ENCODE data around the gene LHPP. TPM values are rescaled to one million over a fixed set of nuclear protein-coding genes. Genes with fewer than 3 reads are reported as not detected.

LHPP gene
- total RNA-seq, 1 donor from 2014 or later = 6.0 TPM

GRCh38 chr10:124659380-124659779 lies 197.8 kb downstream of the LHPP start:
- H3K36me3 Mint-ChIP-seq (ENCODE audit: unreplicated experiment) = no peaks in the 10 kb centered on the region
- no peak overlapping the region for H3K4me3 Mint-ChIP-seq (ENCODE audit: unreplicated experiment)
- H3K27me3 Mint-ChIP-seq (ENCODE audit: unreplicated experiment) = peaks cover 2% of the 10 kb centered on the region
- H3K9me3 Mint-ChIP-seq (ENCODE audit: unreplicated experiment) = peaks cover 3% of the 10 kb centered on the region
- TF ChIP-seq CTCF (IDR thresholded peaks at IDR 0.05; ENCODE audit: partially characterized antibody, unreplicated experiment) = no peak
- peaks cover 23% of the 10 kb centered on the region for H3K4me1 Mint-ChIP-seq (ENCODE audit: low read depth, unreplicated experiment)
- DNase-seq = no peak
- H3K27ac Mint-ChIP-seq (ENCODE audit: unreplicated experiment) = no peak overlapping the region

GRCh38 chr10:124660404-124661125 lies 198.9 kb downstream of the LHPP start:
- Mint-ChIP-seq H3K9me3 (ENCODE audit: unreplicated experiment) (peaks cover 8% of the 10 kb centered on the region), H3K27me3 (ENCODE audit: unreplicated experiment) (peaks cover 2% of the 10 kb centered on the region), H3K4me1 (ENCODE audit: low read depth, unreplicated experiment) (peaks cover 24% of the 10 kb centered on the region), H3K36me3 (ENCODE audit: unreplicated experiment) (no peaks in the 10 kb centered on the region), H3K27ac (ENCODE audit: unreplicated experiment) (no peak overlapping the region), H3K4me3 (ENCODE audit: unreplicated experiment) (no peak overlapping the region)
- no peak for DNase-seq
- no peak for TF ChIP-seq CTCF (IDR thresholded peaks at IDR 0.05; ENCODE audit: partially characterized antibody, unreplicated experiment)

- DNase-seq = no peak
- Mint-ChIP-seq H3K4me3 (ENCODE audit: unreplicated experiment) (no peak overlapping the region), H3K27ac (ENCODE audit: unreplicated experiment) (no peak overlapping the region), H3K27me3 (ENCODE audit: unreplicated experiment) (peaks cover 2% of the 10 kb centered on the region), H3K36me3 (ENCODE audit: unreplicated experiment) (no peaks in the 10 kb centered on the region), H3K4me1 (ENCODE audit: low read depth, unreplicated experiment) (peaks cover 16% of the 10 kb centered on the region), H3K9me3 (ENCODE audit: unreplicated experiment) (peaks cover 5% of the 10 kb centered on the region)
- TF ChIP-seq CTCF (IDR thresholded peaks at IDR 0.05; ENCODE audit: partially characterized antibody, unreplicated experiment) = no peak
Measured at GRCh38 chr10:124661660-124662180, 200.1 kb downstream of the LHPP start.

GRCh38 chr10:124663228-124663627 lies 201.6 kb downstream of the LHPP start:
- Mint-ChIP-seq H3K27ac (ENCODE audit: unreplicated experiment) (no peak overlapping the region), H3K4me3 (ENCODE audit: unreplicated experiment) (no peak overlapping the region)
- TF ChIP-seq CTCF (IDR thresholded peaks at IDR 0.05; ENCODE audit: partially characterized antibody, unreplicated experiment) = no peak

More at GRCh38 chr10:124663228-124663627, 201.6 kb downstream of the LHPP start:
- DNase-seq = no peak
- H3K4me1 Mint-ChIP-seq (ENCODE audit: low read depth, unreplicated experiment) = peaks cover 21% of the 10 kb centered on the region
- H3K27me3 Mint-ChIP-seq (ENCODE audit: unreplicated experiment) = peaks cover 7% of the 10 kb centered on the region
- H3K36me3 Mint-ChIP-seq (ENCODE audit: unreplicated experiment) = no peaks in the 10 kb centered on the region
- H3K9me3 Mint-ChIP-seq (ENCODE audit: unreplicated experiment) = peaks cover 5% of the 10 kb centered on the region

Other genes with a start within 250 kb of the LHPP start
- 49.2 TPM for gene OAT, start 42.9 kb upstream of the LHPP start, total RNA-seq (ENCODE audit: unreplicated experiment)
- 0.59 TPM for gene NKX1-2, start 11.8 kb upstream of the LHPP start, total RNA-seq (ENCODE audit: unreplicated experiment)